Measurements from ENCODE around the gene ADRB1.

ADRB1 gene

DNA sequence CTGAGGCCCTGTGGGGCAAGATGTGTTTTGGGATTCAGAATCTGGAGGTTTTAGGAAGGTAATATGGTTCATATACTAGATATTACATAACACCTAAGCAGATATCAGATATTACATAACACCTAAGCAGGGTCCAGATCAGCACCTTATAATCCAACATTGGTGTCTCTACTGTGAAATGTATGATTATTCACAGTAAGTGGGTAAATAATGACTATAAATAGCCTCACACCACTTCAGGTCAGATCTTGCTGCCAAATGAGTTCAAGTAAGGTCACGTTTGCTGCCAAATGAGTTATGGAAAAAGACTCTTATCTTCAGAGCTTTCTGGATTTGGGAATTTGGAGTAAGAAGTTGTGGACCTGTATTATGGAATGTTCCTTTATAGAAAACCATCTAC, 14.6 kb downstream of the ADRB1 start:
- no peaks in the 10 kb centered on the region for H3K27me3 ChIP-seq (replicated peaks; ENCODE audit: control insufficient read depth, insufficient read depth, low read length)
- TF ChIP-seq, protein P1, sequence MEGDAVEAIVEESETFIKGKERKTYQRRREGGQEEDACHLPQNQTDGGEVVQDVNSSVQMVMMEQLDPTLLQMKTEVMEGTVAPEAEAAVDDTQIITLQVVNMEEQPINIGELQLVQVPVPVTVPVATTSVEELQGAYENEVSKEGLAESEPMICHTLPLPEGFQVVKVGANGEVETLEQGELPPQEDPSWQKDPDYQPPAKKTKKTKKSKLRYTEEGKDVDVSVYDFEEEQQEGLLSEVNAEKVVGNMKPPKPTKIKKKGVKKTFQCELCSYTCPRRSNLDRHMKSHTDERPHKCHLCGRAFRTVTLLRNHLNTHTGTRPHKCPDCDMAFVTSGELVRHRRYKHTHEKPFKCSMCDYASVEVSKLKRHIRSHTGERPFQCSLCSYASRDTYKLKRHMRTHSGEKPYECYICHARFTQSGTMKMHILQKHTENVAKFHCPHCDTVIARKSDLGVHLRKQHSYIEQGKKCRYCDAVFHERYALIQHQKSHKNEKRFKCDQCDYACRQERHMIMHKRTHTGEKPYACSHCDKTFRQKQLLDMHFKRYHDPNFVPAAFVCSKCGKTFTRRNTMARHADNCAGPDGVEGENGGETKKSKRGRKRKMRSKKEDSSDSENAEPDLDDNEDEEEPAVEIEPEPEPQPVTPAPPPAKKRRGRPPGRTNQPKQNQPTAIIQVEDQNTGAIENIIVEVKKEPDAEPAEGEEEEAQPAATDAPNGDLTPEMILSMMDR (IDR thresholded peaks at IDR 0.05; ENCODE audit: insufficient read depth, low read length, poor library complexity, severe bottlenecking): no peak
- H3K36me3 ChIP-seq (ENCODE audit: control insufficient read depth, insufficient read depth, low read length): no peaks in the 10 kb centered on the region
- H3K4me3 ChIP-seq (replicated peaks; ENCODE audit: low read depth, low read length): no peak overlapping the region
- no peak for DNase-seq (ENCODE audit: extremely low read depth, insufficient read length)

- H3K27me3 ChIP-seq (replicated peaks; ENCODE audit: control insufficient read depth, insufficient read depth, low read length): no peaks in the 10 kb centered on the region
- no peak for DNase-seq (ENCODE audit: extremely low read depth, insufficient read length)
- H3K36me3 ChIP-seq (ENCODE audit: control insufficient read depth, insufficient read depth, low read length): no peaks in the 10 kb centered on the region
- H3K4me3 ChIP-seq (replicated peaks; ENCODE audit: low read depth, low read length): no peak overlapping the region
- TF ChIP-seq, protein P1 (IDR thresholded peaks at IDR 0.05; ENCODE audit: insufficient read depth, low read length, poor library complexity, severe bottlenecking): no peak
These were observed 15.9 kb downstream of the ADRB1 start for GRCh38 chr10:114059561-114059960.

DNA sequence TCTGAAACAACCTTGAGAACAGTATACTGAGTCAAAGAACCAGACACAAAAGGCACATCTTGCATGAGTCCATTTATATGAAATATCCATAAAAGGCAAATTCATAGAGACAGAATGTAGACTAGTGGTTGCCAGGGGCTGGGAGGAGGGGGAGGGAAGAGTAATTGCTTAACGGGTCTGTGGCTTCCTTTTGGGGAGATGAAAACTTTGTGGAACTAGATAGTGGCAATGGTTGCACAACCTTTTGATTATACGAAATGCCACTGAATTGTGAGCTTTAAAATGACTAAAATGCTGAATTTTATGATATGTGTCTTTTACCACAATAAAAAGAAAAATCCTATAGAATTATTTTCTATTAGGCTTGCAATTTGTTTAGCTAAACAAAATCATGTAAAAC, 16.8 kb downstream of the ADRB1 start:
- no peak for DNase-seq (ENCODE audit: extremely low read depth, insufficient read length)
- Histone ChIP-seq H3K27me3 (replicated peaks; ENCODE audit: control insufficient read depth, insufficient read depth, low read length) (no peaks in the 10 kb centered on the region), H3K36me3 (ENCODE audit: control insufficient read depth, insufficient read depth, low read length) (no peaks in the 10 kb centered on the region), H3K4me3 (replicated peaks; ENCODE audit: low read depth, low read length) (no peak overlapping the region)
- TF ChIP-seq, protein P1 (IDR thresholded peaks at IDR 0.05; ENCODE audit: insufficient read depth, low read length, poor library complexity, severe bottlenecking): no peak

DNA sequence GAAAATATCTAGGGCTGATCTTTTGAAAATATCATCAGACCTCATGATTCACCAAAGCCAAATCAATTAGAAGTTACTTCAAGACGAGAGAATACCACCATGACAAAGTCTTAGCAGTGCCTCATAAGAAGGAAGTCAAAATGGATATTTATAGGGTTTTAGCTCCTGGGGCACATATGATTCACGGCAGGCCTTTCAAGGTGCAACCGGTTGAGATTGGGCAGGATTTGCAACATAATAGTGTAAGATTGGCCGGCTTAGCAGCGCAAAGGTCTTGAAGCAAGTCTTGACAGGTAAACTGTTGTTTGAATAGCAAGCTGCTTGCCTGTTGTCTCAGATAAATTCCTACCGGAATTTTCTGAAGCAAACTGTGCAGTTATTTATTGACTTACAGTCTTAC, 17.5 kb downstream of the ADRB1 start:
- DNase-seq (ENCODE audit: extremely low read depth, insufficient read length): no peak
- Histone ChIP-seq H3K36me3 (ENCODE audit: control insufficient read depth, insufficient read depth, low read length) (no peaks in the 10 kb centered on the region), H3K27me3 (replicated peaks; ENCODE audit: control insufficient read depth, insufficient read depth, low read length) (no peaks in the 10 kb centered on the region), H3K4me3 (replicated peaks; ENCODE audit: low read depth, low read length) (no peak overlapping the region)
- TF ChIP-seq, protein P1 (IDR thresholded peaks at IDR 0.05; ENCODE audit: insufficient read depth, low read length, poor library complexity, severe bottlenecking): no peak

- Histone ChIP-seq H3K36me3 (ENCODE audit: control insufficient read depth, insufficient read depth, low read length) (no peaks in the 10 kb centered on the region), H3K4me3 (replicated peaks; ENCODE audit: low read depth, low read length) (no peak overlapping the region), H3K27me3 (replicated peaks; ENCODE audit: control insufficient read depth, insufficient read depth, low read length) (no peaks in the 10 kb centered on the region)
- DNase-seq (ENCODE audit: extremely low read depth, insufficient read length): no peak
- TF ChIP-seq, protein P1 (IDR thresholded peaks at IDR 0.05; ENCODE audit: insufficient read depth, low read length, poor library complexity, severe bottlenecking): no peak
These were observed 18.1 kb downstream of the ADRB1 start for GRCh38 chr10:114061789-114062188.

All from GM06990 (cell line).